ENCODE measurements around the gene SCARB1.
A peak's percentile ranks its signal among the peaks of the same experiment; 100 is the strongest.
"Not testable (repeated sequence)": the region's sequence is repeated elsewhere in the genome, so short reads cannot be mapped to it uniquely, and the experiment has no call there.

The SCARB1 gene, protein sequence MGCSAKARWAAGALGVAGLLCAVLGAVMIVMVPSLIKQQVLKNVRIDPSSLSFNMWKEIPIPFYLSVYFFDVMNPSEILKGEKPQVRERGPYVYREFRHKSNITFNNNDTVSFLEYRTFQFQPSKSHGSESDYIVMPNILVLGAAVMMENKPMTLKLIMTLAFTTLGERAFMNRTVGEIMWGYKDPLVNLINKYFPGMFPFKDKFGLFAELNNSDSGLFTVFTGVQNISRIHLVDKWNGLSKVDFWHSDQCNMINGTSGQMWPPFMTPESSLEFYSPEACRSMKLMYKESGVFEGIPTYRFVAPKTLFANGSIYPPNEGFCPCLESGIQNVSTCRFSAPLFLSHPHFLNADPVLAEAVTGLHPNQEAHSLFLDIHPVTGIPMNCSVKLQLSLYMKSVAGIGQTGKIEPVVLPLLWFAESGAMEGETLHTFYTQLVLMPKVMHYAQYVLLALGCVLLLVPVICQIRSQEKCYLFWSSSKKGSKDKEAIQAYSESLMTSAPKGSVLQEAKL

DNA sequence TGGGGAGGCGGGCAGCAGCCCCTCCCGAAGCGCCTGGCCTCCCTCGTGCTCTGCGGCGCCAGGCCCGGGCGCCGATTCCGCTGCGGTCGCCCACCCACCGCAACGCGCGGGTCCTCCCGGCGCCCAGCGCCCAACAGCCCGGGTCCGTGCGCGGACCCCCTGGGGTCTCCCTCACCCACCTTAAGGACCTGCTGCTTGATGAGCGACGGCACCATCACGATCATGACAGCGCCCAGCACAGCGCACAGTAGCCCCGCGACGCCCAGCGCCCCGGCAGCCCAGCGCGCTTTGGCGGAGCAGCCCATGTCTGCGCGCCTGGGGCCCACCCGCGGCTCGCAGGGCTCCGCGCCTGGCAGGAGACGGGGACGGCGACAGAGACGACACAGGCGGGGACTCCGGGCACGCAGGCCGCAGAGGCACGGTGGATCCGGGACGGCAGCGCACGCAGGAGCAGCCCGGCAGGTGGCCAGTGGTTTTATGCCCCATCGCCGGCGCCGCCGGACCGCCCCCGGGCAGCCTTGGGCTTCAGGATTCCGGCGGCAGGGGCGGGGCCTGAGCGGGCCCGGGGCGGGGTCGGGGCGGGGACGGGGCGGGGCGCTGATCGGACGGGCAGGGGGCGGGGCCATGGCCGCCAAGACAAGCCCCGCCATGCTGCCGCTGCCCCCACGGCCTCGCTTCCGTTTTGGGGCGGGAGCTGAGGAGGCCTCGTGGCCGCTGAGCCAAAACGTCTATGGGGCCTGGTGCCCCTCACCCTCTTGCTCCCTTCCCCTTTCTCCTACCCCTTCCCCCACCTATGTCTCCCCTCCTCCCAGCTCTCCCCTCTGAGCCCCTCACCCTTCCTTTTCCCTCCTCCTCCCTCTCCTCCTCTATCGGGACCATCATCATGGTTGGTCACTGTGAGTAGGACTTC lies at the start of gene SCARB1:
TSS of gene SCARB1 (minus strand) at position 449 of the 910 bp plus-strand sequence. CDS start at position 305, 144 bp downstream.
- DNase-seq (ENCODE audit: low read depth, low spot score) = peak; percentile 38

DNA sequence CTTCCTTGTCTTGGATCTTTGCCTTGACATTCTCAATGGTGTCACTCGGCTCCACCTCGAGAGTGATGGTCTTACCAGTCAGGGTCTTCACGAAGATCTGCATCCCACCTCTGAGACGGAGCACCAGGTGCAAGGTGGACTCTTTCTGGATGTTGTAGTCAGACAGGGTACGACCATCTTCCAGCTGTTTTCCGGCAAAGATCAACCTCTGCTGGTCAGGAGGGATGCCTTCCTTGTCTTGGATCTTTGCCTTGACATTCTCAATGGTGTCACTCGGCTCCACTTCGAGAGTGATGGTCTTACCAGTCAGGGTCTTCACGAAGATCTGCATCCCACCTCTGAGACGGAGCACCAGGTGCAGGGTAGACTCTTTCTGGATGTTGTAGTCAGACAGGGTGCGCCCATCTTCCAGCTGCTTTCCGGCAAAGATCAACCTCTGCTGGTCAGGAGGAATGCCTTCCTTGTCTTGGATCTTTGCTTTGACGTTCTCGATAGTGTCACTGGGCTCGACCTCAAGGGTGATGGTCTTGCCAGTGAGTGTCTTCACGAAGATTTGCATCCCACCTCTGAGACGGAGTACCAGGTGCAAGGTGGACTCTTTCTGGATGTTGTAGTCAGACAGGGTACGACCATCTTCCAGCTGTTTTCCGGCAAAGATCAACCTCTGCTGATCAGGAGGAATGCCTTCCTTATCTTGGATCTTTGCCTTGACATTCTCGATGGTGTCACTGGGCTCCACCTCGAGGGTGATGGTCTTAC lies 49.0 kb upstream of the SCARB1 start:
- DNase-seq (ENCODE audit: low read depth, low spot score) = not testable (repeated sequence)

DNA sequence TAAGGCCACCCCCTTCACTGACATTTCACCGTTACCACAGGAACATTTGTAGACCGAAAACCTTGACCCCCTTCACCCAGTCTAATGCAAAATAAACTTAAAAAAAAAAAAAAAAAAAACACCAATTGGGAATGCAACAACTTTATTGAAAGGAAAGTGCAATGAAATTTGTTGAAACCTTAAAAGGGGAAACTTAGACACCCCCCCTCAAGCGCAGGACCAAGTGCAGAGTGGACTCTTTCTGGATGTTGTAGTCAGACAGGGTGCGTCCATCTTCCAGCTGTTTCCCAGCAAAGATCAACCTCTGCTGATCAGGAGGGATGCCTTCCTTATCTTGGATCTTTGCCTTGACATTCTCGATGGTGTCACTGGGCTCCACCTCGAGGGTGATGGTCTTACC lies 47.9 kb upstream of the SCARB1 start:
- DNase-seq (ENCODE audit: low read depth, low spot score) = not testable (repeated sequence)

DNA sequence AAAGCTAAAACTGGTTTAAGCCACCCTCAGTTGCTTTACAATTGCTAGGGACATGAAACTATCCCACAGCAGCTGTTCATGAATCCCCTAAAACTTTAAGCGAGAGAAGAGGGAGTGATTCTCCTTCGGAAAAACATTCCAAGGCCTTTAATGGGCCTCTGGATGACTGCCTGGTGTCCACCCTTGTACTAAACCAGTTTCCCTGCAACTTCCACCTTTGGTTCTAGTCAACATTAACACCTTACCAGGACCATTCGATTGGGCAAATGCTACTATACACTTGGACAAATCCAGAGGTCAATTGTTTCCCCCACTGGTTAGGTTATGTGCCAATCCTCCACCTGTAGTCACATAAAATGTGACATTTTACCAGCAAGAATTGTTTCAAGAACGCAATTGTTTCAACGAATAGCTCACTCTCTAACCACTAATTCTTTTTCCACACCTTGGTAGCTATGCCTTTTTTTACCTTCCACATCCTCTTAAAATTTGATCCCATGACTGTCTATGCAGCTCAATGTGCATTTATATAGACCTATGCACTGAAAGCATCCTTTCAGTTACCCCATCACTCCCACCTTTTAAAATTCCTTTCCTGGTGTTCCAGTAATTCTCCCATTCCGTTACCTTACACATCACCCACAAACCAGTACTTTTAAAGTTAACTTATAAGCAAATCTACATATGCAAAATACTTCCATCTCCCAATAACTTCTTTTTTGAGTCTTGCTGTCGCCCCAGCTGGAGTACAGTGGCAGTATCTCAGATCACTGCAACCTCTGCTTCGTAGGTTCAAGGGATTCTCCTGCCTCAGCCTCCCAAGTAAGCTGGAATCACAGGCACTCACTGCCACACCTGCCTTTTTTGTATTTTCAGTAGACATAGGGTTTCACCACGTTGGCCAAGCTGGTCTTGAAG lies 47.2 kb upstream of the SCARB1 start:
- no peak for DNase-seq (ENCODE audit: low read depth, low spot score)

DNA sequence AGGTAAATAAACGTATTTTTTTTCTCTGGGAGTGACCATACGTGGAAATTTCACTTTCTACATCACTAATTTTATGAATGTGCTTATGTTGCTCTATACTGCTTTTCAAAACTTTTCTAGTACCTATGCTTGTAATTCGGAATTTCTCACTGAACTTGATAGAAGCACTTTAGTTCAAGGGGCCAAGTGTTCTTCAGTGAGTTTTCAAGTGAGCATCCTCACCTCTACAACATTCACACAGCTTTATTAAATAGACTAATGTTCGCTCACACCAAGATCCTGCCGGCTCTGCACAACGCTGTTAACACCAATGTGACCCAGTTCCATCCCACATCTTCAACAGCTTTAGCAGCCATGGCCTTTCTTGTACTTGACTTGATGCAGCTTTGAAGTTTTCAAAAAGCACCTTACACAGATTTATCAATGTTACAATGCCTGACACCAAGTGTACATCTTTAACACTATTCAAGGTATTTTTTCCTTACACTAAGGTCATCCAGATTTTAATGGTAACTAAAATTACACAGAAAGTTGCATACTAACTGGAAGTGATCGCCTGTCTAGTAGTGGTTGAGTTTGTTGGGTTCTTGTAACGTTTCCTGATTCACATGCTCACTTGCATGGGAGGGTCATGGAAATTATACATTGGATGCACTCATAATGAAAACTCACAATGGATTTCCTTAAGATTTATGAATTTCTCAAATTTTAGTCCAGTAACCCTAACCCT lies 46.3 kb upstream of the SCARB1 start:
- no peak for DNase-seq (ENCODE audit: low read depth, low spot score)

DNA sequence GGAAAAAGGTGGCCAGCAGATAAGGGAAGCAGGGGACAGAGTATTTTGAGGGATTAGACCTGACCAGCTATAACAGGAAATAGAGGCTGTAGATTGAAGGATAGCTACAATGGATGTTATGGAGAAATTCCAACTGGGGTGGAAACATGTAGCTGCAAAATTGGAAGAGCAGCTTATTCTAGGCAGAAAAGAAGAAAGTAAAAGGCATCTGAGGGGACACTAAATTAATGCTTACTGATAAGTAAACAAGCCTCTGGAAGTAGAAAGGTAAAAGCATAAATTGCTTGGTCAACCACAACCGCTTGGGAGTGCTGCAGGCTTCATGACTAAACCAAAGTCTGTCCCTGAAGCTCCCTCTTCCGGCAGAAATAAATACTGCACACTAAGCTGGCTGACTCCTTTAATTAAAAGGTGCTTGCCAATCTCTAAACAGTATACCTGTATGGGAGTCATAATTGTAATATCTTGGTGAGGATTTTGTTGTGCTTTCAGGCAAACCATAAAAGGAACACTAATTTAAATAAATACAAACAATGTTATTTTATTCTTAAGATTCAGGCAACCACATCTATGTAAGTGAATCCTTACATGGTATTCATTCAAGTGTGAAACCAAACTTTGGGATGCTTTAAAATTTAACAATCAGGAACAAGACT lies 43.1 kb upstream of the SCARB1 start:
- DNase-seq (ENCODE audit: low read depth, low spot score) = peak; percentile 84

DNA sequence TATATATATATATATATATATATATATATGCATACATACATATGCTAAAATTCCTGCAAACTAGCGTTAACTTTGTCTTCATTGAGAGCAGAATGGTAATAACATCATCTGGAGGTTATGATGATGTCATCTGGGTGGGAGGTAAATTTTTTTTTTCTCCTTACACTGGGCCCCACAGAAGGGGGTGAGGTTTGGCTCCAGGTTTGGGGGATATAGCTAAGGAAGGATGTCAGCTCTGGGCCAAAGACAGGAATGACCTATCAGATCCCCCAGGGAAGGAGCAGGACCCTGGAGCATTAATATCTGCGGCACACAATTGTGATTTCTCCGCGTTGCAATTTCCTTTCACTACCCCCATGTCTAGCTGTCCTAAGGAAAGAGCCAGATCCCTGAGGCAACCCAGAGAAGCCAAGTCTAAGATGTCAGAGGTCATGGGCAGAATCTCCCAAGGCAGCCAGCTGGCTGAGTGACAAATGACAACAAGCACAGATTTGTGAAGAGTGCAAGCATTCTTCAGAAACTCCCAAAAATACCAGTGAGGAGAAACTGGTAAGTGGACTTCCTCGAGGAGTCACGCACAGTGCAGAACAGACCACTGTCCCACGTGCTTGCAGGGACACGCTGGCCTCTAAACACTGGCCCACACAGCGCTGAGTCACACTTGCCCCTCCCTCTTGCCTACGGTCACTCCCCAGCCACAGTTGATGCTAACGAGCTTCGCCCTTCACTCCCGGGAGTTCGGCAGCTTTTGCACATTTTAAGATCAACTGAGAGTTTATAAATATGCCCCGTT lies 40.8 kb upstream of the SCARB1 start:
- no peak for DNase-seq (ENCODE audit: low read depth, low spot score)

DNA sequence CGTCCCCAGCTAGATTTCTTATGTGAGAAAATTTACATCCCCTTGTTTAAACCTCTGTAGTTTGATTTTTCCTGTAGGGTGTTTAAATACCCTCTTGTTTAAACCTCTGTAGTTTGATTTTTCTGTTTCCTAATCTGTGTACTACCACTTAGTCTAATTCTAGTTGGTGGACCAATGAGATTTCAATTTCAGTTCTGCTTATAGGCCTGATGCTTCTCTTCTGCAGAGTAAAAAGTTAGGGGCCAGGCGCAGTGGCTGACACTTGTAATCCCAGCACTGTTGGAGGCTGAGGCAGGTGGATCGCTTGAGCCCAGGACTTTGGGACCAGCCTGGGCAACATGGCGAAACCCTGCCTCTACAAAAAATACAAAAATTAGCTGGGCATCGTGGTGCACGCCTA lies 39.3 kb upstream of the SCARB1 start:
- no peak for DNase-seq (ENCODE audit: low read depth, low spot score)

DNA sequence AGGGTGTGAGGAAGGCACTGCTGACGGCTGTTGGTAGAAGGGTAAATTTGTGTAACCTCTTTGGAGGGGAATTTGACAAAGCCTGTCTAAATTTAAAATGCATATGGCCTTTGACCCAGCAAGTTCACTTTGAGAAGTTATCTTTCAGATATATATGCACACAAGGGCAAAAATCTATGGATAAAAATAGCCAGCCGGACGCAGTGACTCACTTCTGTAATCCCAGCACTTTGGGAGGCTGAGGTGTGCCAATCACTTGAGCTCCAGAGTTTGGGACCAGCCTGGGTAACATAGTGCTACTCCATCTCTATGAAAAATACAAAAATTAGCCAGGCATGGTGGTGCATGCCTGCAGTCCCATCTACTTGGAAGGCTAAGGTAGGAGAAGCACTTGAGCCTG lies 37.3 kb upstream of the SCARB1 start:
- no peak for DNase-seq (ENCODE audit: low read depth, low spot score)

DNA sequence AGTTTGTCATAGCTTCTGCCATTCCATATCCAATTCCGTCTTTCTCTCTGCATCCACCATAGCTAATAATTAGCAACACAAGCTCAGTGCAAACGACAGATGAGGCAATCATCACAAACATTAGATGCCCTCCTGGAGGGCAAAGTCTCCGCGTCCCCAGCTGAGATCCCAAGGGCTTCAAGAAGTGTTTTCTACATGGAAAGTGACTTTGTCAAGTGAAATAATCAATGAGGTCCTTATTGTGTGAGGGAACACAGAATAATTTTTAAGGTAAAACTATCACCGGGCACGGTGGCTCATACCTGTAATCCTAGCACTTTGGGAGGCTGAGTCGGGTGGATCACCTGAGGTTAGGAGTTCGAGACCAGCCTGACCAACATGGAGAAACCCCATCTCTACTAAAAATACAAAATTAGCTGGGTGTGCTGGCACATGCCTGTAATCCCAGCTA lies 36.7 kb upstream of the SCARB1 start:
- not testable (repeated sequence) for DNase-seq (ENCODE audit: low read depth, low spot score)

DNA sequence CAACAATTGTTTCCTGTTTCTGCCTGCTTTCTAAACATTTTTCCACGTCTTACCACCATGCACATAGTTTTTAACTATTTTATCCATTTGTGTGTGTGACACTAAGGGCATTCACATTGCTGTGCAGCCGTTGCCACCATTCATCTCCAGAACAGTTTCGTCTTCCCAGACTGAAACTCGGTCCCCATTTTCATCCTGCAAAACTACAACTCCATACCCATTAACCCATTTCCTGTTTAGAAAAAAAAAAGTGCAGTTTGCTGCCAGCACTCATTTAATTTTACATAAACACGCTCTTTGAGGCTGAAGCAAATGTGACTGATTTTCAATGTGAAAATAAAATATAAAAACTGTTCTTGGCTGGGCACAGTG lies 35.2 kb upstream of the SCARB1 start:
- DNase-seq (ENCODE audit: low read depth, low spot score) = no peak

DNA sequence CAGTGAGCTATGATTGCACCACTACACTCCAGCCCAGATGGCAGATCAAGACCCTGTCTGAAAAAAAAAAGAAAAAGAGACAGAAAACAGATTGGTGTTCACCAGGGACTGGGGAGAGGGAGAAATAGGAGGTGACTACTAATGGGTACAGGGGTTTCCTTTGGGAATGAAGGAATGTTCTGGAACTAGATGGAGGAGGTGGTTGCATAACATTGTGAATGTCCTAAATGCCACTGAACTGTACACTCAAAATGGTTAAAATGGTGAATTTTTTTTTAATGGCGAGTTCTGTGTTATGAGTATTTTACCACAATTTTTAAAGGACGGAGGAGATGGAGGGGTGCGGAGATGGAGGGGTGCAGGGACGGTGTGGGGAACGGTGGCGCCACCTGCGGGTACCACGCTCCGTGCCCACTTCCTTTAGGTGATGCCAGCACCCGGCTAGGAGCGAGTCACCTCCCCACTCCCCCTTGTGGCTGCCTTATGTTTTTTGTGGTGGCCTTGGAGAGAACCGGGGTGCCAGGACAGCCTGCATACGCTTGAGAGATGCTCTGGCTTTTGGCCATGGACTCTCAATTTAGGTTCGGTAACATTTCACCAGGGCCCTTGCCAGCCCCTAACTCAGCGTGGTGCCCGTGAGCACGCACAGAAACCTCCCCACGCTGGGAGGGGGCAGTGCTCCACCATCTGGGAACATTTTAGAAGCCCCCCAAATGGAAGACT lies 34.7 kb upstream of the SCARB1 start:
- DNase-seq (ENCODE audit: low read depth, low spot score) = peak; percentile 39

DNA sequence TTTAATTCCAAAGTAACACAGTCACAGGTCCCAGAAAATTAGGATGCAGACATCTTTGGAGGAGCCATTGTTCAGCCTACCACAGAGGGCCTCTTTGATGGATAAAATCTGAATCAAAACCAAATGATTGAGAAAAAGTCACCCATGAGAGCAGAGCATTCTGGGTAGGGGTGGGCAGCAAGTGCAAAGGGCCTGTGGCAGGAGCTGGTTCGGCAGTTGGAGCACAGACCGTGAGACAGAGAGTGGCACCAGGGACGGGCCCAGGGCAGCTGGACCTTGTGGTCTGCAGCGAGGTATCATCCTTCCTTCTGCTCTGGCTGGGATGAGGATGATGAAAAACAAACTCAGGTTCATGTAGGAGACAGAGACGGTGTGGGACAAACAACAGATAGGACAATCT lies 32.8 kb upstream of the SCARB1 start:
- no peak for DNase-seq (ENCODE audit: low read depth, low spot score)

DNA sequence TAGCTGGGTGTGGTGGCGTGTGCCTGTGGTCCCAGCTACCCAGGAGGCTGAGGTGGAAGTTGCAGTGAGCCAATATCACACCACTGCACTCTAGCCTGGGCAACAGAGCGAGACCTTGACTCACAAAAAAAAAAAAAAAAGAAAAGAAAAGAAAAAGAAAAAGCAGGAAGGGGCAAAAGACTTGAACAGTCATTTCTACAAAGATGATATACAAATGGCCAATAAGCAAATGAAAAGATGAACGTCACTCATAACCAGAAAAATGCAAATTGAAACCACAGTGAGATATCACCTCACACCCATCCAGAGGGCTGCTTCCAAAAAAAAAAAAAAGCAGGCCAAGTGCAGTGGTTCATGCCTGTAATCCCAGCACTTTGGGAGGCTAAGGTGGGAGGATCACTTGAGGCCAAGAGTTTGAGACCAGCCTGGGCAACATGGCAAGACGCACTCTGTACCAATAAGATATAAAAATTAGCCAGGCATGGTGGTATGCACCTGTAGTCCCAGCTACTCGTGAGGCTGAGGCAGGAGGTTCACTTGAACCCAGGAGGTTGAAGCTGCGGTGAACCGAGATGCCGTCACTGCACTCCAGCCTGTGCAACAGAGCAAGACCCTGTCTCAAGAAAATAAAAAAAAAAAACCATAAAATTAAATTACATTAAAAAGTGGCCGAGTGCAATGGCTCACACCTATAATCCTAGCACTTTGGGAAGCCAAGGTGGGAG lies 30.3 kb upstream of the SCARB1 start:
- no peak for DNase-seq (ENCODE audit: low read depth, low spot score)

DNA sequence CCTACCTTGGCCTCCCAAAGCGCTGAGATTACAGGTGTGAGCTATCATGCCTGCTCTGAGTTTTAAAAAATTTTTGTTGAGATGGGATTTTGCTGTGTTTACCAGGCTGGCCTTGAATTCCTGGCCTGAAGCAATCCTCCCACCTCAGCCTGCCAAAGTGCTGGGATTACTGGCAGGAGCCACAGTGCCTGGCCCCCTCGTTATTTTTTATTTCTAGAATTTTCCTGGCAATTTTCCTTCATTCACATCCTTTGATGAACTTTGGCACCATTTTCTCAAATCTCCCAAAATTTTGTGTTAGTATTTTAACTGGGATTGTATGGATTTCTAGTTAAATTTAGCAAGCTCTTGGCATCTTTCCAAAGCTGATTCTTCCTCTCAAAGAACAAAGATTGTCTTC lies 24.6 kb upstream of the SCARB1 start:
- DNase-seq (ENCODE audit: low read depth, low spot score) = no peak

DNA sequence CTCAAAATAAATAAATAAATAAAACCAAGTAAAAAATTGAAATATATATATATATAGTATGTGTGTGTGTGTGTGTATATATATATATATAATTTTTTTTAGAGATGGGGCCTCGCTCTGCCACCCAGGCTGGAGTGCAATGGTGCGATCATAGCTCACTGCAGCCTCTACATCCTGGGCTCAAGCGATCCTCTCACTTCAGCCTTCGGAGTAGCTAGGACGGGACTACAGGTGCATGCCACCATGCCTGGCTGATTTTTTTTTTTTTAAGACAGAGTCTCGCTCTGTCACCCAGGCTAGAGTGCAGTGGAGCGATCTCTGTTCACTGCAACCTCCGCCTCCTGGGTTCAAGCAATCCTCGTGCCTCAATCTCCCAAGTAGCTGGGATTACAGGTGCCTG lies 24.1 kb upstream of the SCARB1 start:
- not testable (repeated sequence) for DNase-seq (ENCODE audit: low read depth, low spot score)

Data from activated CD4-positive, CD25-positive, alpha-beta regulatory T cell treated with anti-CD3 and anti-CD28 coated beads, Interleukin-2, amount 50 U/mL, for 16 hours (primary cell).